Measurements from ENCODE around the gene RNF213.
A peak's percentile ranks its signal among the peaks of the same experiment; 100 is the strongest.
"Not testable (repeated sequence)": the region's sequence is repeated elsewhere in the genome, so short reads cannot be mapped to it uniquely, and the experiment has no call there.

RNF213 gene

DNA sequence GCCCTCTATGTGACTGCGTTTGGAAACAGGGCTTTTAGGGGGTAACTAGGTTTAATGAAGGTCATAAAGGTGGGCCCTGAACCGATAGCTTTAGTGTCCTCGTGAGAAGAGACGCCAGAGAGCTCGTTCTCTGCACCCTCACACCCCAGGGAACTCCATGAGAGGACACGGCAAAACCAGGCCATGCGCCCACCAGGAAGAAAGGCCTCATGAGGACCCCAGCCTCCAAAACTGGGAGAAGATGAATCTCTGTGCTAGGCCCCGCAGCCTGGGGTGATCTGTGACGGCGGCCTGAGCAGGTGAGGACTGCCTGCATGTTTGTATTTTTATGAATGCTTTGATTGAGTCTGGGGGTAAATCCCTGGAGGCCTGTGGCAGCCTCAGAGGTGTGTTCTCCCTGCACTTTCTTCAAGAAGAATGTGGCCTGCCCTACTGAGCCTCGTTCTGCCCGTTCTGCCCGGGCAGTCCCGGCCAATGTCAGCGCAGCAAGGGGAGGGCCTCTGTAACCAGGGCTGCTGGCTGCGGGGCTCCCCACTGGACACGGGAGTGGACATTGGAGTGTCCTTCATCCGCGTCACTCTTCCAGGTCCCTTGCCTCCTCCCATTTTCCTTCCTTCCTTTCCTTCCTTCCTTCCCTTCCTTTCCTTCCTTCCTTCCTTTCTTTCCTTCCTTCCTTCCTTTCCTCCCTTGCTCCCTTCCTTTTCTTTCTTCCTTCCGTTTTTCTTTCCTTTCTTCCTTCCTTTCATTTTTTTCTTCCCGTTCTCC is 6.8 kb upstream of the RNF213 start:
- DNase-seq = no peak

DNA sequence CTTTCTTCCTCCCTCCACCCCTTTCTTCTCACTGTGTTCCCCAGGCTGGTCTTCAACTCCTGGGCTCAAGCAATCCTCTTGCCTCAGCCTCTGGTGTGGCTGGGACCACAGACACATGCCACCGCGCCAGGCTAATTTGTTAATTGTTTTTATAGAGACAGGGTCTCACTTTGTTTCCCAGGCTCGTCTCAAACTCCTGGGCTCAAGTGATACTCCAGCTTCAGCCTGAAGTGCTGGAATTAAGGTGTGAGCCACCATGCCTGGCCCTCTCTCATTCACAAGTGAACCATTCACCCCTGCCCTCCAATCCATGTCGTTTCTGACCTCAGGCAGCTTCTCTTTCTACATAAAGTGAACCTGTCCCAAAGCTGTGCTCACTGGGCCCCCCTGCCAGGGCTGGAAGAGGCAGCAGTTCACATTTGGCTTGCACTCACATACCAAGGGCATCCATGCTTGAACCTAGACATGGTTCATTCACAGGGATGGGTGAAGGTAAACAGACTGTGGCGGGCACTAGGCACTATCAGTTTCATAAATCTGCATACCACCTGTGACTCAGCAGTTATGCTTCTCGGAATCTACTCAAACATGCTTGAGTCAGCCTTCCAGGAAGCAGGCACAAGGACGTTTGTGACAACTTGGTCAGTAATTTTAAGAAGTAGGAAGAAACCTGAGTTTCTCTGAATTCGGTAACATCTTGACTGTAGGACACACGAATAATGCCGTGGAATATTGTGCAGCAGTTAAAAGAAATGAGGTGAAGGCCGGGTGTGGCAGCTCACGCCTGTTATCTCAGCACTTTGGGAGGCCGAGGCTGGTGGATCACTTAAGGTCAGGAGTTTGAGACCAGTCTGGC is 6.0 kb upstream of the RNF213 start:
- DNase-seq = no peak

DNA sequence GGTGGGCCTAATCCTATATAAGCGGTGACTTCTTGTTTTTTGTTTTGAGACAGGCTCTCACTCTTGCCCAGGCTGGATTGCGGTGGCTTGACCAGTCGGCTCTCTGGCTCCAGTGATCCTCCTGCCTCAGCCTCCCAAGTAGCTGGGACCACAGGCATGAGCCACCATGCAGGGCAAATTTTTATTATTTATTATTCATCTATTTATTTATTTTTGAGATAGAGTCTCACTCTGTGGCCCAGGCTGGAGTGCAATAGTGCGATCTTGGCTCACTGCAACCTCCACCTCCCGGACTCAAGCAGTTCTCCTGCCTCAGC is 4.7 kb upstream of the RNF213 start:
- DNase-seq = no peak

DNA sequence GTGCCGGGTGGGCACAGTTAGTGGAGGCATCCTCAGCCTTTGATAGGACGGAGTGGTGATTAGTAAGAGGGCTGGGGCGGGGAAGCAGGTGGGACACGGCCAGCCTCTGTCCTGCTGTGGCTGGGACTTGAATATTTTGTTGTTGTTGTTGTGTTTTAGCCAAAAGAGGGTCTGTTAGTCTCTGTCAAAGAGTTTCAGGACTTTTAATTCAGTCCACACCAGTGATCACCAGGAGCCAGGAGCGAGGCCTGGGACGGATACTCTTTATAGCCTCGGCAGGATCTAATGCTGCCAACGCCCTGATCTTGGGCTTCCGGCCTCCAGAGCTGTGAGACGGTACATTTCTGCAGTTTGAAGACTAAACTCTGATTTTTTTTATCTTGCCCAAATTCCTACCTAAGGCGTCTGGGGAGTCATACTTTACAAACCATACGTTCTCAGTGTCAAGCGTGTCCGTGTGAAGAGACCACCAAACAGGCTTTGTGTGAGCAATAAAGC is 2.9 kb upstream of the RNF213 start:
- no peak for DNase-seq

DNA sequence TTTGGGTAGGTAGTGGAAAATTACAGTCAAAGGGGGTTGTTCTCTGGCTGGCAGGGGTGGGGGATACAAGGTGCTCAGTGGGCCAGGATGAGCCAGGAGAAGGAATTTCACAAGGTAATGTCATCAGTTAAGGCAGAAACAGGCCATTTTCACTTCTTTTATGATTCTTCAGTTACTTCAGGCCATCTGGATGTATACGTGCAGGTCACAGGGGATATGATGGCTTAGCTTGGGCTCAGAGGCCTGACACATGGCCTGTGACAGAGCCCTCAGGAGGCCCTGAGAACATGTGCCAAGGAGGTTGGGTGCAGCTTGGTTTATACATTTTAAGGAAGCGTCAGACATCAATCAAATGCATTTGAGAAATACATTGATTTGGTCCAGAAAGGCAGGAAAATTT is 2.4 kb upstream of the RNF213 start:
- DNase-seq = not testable (repeated sequence)

DNA sequence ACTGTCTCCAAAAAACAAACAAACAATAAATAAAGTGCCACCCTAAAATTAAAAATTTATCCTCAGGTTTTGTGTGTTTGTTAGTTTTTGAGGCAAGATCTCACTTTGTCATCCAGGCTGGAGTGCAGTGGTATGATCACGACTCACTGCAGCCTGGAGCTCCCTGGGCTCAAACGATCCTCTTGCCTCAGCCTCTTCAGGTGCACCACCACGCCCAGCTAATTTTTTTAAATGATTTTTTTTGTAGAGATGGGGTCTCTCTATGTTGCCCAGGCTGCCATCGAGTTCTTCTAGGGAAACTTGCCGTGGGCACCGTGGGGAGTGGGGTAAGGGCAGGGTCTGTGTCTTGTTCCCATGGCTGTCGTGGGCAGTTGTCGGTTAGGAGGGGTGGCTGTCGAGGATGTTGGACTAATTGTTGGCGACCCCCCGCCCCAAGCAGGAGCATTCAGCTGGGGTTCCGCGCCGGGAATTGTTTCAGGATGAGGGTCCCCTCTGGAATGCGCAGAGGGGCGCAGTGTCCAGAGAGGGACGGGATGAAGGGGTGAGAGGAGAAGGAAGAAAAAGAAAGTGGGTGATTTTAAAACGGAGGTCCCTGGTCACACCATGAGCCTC is 1.1 kb upstream of the RNF213 start:
- DNase-seq = peak in 2 of 6 experiments; percentile 7 to 42

DNA sequence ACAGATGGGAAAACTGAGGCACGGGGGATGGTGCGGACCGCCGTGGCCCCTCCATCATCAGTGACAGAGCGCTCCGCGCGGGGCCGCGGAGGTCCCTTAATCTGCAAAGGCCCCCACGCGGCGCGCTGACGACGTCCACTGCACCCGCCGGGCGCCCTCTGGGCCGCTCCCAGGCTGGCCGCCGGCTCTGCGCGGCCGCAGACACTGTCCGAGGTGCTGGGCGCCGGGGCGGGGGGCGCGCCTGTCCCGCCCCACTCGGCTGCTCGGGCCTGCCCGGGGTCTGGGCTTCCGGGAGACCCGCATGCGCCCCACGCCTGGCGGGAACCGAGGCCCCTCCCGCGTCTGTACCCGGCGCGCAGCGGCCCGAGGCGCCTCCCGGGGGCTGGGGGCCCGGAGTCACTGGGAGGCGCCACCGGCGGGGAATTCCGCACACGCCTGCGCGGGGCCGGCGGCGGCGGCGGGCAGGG is 550 bp upstream of the RNF213 start:
- peak; percentile 58 to 82 (median 74) for DNase-seq

DNA sequence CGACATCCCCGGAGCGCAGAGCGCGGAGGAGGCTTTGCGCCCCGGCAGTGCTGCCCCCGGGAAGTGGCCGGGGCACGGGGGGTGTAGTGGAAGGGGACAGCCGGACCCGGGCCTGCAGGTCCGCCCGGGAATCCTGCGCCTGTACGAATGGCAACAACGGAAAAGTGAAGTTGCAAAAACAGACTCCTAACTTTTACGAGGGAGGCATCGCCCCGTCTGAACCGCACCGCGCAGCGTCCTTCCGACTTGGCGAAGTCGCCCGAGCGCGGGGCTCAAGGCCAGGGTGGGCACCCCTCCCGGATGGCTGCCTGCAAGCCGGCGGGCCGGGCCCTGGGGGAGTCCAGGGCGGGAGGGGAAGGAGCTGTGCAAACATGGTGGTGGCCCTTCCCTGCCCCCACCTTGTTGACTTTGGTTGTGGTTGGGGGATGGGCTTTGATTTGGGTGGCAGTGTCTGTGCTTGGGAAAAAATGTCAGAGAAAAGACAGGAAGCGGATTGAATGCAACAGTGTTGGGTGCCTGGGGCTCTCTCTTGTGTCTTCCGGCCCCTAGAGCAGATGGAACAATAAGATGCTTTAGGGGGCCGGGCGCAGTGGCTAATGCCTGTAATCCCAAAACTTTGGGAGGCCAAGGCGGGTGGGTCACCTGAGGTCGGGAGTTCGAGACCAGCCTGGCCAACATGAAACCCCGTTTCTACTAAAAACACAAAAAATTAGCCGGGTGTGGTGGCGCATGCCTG is 675 bp downstream of the RNF213 start:
- DNase-seq = peak; percentile 66 to 88 (median 76)

DNA sequence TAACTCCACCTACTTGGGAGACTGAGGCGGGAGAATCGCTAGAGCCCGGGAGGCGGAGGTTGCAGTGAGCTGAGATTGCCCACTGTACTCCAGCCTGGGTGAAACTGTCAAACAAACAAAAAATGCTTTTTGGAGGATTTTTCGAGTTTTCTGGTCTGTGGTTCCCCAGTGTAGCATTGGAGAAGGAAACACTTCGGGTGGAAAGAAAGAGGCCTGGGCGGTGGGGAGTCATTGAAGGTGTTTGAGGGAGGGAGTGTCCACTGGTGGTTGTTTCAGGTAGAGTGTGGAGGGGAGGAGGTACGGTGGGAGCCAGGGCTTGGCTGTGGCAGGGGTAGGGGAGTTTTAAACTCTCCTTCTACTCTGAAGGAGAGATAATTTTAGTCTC is 1.2 kb downstream of the RNF213 start:
- DNase-seq = peak in 1 of 6 experiments; percentile 22

DNA sequence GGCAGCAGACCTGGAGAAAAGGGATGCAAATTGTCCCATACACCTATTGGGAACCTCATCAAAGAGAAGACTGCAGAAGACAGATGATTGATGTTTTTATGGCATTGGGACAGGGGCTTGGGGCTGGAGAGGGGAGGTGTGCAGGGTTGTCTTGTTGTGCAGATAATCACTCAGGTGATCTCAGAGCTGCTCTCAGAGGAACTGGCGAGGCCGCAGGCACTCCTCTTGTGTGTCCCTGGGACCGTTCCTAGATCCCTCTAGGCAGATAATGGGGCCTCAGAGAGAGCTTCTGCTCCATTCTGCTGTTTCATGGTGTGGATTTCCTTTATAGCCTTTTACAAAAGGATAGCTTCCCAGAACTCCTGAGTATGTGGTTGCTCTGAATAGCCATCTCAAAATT is 1.6 kb downstream of the RNF213 start:
- peak in 2 of 6 experiments; percentile 9 to 10 for DNase-seq

DNA sequence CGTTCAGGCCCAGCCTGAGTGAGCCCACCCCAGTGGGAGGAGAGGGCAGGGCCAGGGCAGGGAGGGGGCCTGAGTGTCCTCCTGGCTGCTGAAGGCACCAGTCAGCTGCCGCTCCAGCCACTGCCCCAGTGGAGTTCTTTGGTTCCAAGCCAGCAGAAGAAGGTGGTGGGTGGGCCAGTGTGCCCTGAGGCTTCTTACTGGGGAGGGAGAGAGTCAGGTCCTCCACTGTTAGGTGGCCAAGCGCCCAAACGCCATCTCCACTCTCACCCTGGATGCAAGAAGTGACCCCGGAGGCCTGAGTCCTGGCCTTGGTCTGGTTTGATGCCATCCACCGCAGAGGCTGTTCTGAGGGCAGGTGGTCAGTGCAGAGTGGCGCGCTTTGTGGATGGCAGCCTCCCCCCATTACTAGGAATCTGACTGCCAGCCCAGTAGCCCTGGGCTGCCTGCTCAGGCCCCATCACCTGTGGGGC is 2.2 kb downstream of the RNF213 start:
- no peak for DNase-seq

DNA sequence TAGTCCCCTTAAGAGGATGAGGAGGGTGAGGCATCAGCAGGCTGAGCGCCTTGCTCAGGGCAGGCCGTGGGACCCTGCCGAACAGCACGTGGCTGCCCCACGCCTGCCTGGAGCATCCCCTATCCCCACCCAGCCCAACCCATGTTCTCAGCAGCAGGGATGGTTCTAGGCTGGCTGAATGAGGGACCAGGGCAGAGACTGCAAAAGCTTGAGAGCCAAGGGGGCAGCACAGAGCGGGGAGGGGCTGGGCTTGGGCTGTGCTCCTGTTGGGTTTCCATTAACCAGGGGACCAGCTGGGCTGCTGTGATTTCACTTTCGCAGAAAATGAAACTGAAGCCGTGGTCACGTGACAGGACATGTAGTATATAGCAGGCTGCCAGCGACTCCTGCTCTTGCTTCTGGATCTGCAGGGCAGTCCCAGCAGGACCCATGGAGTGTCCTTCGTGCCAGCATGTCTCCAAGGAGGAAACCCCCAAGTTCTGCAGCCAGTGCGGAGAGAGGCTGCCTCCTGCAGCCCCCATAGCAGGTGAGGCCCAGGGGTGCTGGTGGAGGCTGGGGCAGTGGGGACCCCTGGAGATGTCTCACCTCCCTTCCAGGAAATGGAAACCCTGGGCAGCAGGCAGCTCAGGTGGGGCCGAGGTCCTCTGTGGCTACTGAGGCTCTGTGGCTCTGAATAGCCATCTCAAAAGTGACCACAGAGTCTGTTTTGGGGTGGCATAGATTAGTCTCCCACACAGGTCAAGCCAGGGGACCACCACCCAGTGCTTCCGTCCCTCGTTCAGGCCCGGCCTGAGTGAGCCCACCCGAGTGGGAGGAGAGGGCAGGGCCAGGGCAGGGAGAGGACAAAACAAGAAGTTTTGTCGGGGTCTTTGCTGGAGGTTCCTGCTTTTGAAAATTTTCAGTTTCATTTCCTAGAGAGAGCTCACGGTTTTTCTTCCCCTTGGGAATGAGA is 2.9 kb downstream of the RNF213 start:
- peak; percentile 57 to 85 (median 73) for DNase-seq

DNA sequence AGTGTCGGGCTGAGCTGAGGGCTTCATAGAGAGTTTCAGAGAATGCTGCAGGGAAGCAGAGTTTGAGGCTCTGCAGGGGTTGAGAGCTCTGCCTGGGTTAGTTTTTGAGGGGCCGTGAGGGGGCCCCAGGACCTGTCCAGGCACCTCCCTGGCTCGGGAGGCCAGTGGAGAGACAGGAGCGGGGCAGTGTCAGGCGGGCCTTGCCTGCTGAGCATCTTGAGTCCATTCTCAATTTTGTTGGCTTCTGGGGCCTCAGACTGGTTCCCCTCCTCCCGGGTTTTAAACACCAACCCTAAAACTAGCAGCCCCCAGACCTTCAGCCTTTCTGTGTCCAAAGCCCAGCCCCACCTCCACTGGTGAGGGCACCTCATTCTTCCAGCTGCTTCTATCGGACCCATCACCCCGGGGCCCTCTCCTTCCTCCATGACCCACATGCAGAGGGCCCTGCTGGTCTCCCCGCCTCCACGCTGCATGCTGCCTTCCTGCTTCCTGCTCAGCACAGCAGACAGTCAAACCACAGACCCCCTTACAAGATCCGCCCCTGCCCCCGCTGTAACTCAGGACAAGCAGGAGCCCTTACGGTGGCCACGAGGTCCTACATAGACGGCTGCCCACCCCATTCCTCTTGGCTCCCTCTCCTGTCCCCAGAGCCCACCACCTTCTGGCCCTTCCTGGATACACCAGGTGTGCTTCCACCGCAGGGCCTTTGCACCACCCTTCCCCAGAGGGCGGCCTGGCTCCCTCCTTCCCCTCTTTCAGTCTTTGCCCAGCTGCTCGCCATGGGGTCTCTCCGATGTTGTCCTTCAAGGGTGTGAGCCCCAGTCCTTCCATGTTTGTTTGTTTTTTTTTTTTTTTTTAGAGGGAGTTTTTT is 3.8 kb downstream of the RNF213 start:
- peak; percentile 8 to 44 (median 20) for DNase-seq

DNA sequence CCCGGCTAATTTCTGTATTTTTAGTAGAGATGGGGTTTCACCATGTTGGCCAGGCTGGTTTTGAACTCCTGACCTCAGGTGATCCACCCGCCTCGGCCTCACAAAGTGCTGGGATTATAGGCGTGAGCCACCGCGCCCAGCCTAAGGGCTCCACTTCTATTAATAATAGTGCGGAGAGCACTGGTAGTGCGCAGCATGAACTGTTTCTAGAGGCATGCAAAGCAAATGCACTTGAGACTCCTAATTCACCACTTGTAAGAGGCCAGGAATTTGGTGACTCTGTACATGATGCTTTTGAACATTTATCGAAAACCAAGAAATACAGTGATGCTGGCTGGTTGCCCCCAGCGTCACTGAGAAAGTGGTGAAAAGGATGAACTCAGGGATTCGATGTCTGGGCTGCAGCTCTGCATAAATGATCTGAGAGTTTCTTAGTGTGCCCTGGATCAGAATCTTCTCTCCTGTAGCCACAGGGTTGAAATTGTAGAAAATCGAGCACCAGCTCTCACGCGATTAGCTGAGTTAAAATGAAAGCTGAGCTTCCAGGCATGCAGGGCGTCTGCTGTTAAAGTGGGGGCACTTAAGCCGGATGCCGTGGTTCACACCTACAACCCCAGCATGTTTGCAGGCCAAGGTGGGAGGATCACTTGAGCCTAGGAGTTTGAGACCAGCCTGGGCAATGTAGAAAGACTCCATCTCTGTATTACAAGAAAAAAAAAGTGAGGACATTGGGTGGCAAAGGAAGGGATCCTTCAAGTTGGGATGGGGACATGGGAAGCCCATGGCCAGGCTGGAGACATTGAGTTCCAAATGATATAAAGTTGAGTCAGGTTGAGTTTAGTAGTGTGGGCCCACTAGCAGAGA is 4.8 kb downstream of the RNF213 start:
- no peak for DNase-seq

DNA sequence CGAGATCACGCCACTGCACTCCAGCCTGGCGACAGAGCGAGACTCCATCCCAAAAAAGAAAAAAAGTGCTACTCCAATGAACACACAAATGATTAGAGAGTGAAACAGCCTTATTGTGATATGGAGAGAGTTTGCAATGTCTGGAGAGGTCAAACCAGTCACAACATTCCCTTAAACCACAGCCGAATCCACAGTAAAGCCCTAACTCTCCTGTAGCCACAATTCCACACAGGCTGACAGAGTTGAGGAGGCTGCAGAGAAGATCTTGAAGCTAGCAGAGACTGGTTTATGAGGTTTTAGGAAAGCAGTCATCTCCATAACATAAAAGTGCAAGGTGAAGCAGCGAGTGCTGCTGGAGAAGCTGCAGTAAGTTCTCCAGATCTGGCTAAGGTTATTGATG is 6.7 kb downstream of the RNF213 start:
- DNase-seq = no peak

DNA sequence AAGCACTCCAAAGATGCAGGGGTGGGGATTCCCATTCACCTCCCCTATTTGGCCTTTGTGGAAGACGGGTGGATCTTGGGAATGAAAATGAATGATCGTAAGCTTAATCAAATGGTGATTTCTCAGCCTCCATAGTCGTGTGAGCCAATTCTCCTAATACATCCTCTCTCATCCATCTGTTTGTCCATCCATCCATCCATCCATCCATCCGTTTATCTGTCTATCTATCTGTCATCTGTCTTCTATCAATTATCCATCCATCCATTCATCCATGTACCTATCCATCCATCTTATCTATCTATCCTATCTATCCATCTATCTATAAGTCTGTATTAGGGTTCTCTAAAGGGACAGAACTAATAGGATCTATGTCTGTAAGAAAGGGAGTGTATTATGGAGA is 7.8 kb downstream of the RNF213 start:
- DNase-seq = no peak

DNA sequence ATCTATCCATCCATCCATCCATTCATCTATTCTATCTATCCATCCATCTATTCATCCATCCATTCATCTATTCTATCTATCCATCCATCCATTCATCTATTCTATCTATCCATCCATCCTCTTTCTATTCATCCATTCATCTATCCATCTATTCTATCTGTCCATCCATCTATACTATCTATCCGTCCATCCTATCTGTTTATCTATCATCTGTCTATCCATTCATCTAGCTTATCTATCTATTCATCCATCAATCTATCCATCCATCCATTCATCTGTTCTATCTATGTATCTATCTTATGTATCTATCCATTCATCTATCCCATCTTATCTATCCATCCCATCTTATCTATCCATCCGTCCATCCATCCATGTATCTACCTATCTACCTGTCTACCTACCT is 8.8 kb downstream of the RNF213 start:
- no peak for DNase-seq

DNA sequence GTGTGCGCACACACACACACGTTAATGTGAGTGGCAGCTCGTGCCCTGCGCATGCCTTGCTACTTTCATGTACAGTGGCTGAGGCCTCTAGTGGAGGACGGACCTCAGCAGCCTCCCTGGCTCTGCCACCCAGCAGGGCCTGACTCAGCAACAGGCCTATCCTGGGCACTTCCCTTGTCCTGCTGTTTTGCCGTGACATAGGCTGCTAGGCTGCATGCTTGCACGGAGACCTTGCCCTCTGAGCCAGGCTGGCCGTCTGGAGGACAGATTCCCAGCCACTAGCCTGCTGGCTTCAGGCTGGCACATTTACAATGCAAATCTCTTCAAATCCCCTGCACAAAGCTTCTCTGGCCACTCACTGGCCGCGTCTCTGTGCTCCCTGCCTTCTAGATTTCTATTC is 9.5 kb downstream of the RNF213 start:
- DNase-seq = no peak

DNA sequence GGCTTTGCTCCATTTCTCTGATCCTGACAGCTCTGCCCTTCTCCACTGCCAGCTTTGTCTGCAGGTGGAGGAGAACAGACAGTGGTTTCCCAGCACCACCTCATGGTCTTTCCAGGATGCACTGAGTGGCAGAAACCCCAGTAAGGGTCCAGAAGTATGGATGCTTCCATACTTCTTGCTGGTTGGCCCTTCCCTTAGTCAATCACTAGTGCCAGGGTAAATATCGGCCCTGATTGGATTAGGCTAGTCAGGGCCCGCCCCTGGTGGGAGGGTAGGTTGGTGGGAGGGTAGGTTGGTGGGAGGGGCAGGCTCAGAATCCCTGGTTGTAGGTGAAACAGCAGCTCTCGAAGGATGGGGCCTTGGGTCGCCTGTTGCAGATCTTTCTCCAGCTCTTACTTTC is 10.2 kb downstream of the RNF213 start:
- peak in 5 of 6 experiments; percentile 21 to 46 (median 41) for DNase-seq

All from stimulated activated naive CD4-positive, alpha-beta T cell (primary cell).